Measurements from ENCODE around the gene GPR157.

DNA sequence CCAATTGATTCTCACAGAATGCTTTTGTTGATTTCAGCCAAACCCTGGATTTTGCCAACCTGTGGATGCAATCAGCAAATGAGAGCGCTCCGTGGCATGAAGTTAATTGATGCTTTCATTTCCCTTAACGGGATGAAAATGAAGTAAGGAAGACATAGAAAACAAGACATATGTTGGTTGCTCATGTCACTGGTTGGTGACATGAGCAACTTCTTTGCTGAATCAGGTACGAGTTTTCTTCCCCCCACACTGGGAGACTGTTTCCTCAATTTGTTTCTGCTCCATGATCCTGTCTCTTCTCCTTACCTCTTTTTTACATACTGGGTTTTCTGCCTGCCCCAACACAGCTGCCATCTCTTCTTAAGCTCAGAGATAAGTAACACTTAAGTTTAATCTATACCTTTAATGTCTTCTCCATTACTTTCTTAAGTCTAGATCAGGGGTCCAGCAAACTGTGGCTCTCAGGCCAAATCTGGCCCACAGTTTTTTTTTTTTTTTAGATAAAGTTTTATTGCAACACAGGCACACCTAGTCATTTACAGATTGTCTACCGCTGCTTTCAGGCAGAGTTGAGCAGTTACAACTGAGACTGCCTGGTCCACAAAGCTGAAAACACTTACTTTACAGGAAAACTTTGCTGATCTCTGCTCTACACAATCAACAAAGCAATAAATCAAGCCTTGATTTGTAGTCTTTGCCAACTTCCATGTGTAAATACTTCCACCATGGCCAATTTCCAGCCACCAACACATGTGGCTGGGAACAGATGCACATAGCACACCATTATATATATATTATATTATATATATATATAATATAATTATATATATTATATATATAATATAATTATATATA is 13.3 kb downstream of the GPR157 start:
- TF ChIP-seq, protein P1, sequence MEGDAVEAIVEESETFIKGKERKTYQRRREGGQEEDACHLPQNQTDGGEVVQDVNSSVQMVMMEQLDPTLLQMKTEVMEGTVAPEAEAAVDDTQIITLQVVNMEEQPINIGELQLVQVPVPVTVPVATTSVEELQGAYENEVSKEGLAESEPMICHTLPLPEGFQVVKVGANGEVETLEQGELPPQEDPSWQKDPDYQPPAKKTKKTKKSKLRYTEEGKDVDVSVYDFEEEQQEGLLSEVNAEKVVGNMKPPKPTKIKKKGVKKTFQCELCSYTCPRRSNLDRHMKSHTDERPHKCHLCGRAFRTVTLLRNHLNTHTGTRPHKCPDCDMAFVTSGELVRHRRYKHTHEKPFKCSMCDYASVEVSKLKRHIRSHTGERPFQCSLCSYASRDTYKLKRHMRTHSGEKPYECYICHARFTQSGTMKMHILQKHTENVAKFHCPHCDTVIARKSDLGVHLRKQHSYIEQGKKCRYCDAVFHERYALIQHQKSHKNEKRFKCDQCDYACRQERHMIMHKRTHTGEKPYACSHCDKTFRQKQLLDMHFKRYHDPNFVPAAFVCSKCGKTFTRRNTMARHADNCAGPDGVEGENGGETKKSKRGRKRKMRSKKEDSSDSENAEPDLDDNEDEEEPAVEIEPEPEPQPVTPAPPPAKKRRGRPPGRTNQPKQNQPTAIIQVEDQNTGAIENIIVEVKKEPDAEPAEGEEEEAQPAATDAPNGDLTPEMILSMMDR (IDR thresholded peaks at IDR 0.05), result no peak
- TF ChIP-seq POLR2A (IDR thresholded peaks at IDR 0.05), result no peak

Data from Peyer's patch (tissue), 4 donors.